Measurements from ENCODE around the gene DLX5. TPM values are rescaled to one million over a fixed set of nuclear protein-coding genes. Genes with fewer than 3 reads are reported as not detected.

DLX5 gene
- total RNA-seq, 1 experiment from 2014 or later = not detected

DNA sequence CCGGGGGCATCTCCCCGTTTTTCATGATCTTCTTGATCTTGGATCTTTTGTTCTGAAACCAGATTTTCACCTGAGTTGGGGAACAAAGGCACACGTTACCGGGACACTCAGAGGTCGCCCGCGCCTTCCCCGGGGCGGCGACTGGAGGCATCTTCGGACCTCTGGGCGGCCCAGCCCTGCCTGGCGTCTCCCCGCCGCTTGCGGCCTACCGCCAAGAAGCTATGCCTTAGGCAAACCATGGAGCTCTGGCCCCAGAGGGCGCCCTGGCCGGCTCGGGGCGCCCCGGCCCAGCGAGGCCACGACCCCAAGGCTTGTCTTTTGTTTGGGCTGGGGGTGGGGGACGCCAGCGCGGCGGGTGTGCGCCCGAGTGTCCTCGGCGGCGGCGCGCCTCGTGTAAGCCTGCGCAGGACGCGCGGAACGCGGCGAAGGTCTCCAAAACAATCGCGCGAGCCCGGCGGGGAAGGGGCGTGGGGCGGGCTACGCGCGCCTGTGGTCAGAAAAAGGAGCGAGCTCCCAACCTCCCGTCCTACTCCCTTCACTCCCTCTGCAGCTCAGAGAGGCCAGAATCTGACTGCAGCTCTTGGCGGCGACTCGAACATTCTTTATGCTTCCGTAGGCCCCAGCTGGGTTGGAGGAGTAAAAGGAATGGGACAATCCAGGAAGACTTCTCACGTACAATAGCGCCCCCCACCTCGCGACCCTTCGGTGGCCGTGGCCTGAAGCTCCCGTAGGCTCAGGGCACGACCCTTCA lies 3.5 kb downstream of the DLX5 start:
- H3K36me3 ChIP-seq (ENCODE audit: control insufficient read depth, insufficient read depth, low read length) = no peaks in the 10 kb centered on the region
- peaks cover 4% of the 10 kb centered on the region; the same call in 1 of the 2 replicates for H3K4me1 ChIP-seq (ENCODE audit: control insufficient read depth, insufficient read depth, low read length)
- no peaks in the 10 kb centered on the region for H3K9me3 ChIP-seq (ENCODE audit: control insufficient read depth, insufficient read depth, low read depth, low read length)
- intact Hi-C loops (cut with micrococcal nuclease; ENCODE audit: unreplicated experiment) = loop anchor here (10.0 kb wide), 1 partner anchor 316 kb away; the partner anchor contains the start of gene SEM1
- no peak overlapping the region for H3K4me3 ChIP-seq (ENCODE audit: low read depth in 2 of 2, low read length in 2 of 2)
- no peak for ATAC-seq
- CTCF ChIA-PET = no interaction called here
- in situ Hi-C loops (cut with HindIII; ENCODE audit: low pct_unique_long_range_greater_than_20kb, low sequenced_read_pairs) = no loop called here
- DNase-seq (ENCODE audit: low read depth, low spot score) = no peak
- H3K27me3 ChIP-seq (ENCODE audit: control insufficient read depth, insufficient read depth, low read length) = peaks cover 4% of the 10 kb centered on the region
- TF ChIP-seq POLR2AphosphoS5 (IDR thresholded peaks at IDR 0.05; ENCODE audit: low read depth, low read length) = no peak
- TF ChIP-seq, protein P1, sequence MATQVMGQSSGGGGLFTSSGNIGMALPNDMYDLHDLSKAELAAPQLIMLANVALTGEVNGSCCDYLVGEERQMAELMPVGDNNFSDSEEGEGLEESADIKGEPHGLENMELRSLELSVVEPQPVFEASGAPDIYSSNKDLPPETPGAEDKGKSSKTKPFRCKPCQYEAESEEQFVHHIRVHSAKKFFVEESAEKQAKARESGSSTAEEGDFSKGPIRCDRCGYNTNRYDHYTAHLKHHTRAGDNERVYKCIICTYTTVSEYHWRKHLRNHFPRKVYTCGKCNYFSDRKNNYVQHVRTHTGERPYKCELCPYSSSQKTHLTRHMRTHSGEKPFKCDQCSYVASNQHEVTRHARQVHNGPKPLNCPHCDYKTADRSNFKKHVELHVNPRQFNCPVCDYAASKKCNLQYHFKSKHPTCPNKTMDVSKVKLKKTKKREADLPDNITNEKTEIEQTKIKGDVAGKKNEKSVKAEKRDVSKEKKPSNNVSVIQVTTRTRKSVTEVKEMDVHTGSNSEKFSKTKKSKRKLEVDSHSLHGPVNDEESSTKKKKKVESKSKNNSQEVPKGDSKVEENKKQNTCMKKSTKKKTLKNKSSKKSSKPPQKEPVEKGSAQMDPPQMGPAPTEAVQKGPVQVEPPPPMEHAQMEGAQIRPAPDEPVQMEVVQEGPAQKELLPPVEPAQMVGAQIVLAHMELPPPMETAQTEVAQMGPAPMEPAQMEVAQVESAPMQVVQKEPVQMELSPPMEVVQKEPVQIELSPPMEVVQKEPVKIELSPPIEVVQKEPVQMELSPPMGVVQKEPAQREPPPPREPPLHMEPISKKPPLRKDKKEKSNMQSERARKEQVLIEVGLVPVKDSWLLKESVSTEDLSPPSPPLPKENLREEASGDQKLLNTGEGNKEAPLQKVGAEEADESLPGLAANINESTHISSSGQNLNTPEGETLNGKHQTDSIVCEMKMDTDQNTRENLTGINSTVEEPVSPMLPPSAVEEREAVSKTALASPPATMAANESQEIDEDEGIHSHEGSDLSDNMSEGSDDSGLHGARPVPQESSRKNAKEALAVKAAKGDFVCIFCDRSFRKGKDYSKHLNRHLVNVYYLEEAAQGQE (IDR thresholded peaks at IDR 0.05; ENCODE audit: insufficient read depth in 1 of 2, low read depth in 2 of 2, low read length in 1 of 2) = no peak
- TF ChIP-seq, protein P2, sequence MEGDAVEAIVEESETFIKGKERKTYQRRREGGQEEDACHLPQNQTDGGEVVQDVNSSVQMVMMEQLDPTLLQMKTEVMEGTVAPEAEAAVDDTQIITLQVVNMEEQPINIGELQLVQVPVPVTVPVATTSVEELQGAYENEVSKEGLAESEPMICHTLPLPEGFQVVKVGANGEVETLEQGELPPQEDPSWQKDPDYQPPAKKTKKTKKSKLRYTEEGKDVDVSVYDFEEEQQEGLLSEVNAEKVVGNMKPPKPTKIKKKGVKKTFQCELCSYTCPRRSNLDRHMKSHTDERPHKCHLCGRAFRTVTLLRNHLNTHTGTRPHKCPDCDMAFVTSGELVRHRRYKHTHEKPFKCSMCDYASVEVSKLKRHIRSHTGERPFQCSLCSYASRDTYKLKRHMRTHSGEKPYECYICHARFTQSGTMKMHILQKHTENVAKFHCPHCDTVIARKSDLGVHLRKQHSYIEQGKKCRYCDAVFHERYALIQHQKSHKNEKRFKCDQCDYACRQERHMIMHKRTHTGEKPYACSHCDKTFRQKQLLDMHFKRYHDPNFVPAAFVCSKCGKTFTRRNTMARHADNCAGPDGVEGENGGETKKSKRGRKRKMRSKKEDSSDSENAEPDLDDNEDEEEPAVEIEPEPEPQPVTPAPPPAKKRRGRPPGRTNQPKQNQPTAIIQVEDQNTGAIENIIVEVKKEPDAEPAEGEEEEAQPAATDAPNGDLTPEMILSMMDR (IDR thresholded peaks at IDR 0.05) = no peak
- TF ChIP-seq SIN3A (IDR thresholded peaks at IDR 0.05; ENCODE audit: borderline replicate concordance, insufficient read depth, low read depth, low read length) = no peak
- no peak overlapping the region for H3K27ac ChIP-seq (ENCODE audit: low read length)
- POLR2A ChIA-PET = no interaction called here
- no TSS peak for BruUV-seq (replicated peaks)

DNA sequence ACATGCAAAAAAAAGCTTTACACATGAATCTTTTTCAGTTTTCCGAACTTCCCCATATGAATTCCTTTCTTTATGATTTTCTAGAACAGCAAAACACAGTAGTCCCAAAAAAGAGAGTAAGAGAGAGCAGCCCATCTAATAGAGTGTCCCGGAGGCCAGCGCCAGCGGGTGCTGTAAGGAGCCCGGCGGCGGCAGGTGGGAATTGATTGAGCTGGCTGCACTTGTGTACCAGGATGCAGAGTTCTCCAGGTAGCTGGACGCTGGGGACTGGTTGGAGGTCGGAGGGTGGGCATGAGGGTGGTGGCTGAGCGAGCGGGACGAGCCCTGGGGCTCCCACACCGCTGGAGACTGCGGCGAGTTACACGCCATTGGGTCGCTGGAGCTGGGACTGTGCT lies 4.0 kb downstream of the DLX5 start:
- no peak for ATAC-seq
- CTCF ChIA-PET = no interaction called here

More for the DNA sequence above, 4.0 kb downstream of the DLX5 start:
- H3K4me1 ChIP-seq (ENCODE audit: control insufficient read depth, insufficient read depth, low read length) = peaks cover 8% of the 10 kb centered on the region; the same call in 1 of the 2 replicates
- TF ChIP-seq, protein P1 (IDR thresholded peaks at IDR 0.05; ENCODE audit: insufficient read depth in 1 of 2, low read depth in 2 of 2, low read length in 1 of 2) = no peak
- TF ChIP-seq POLR2AphosphoS5 (IDR thresholded peaks at IDR 0.05; ENCODE audit: low read depth, low read length) (no peak), TCF7L2 (IDR thresholded peaks at IDR 0.05; ENCODE audit: low read depth, low read length) (no peak), SIN3A (IDR thresholded peaks at IDR 0.05; ENCODE audit: borderline replicate concordance, insufficient read depth, low read depth, low read length) (no peak)
- TF ChIP-seq, protein P2 (IDR thresholded peaks at IDR 0.05) = no peak
- in situ Hi-C loops (cut with HindIII; ENCODE audit: low pct_unique_long_range_greater_than_20kb, low sequenced_read_pairs) (no loop called here), intact Hi-C loops (cut with micrococcal nuclease; ENCODE audit: unreplicated experiment) (loop anchor here (10.0 kb wide), 1 partner anchor 316 kb away; the partner anchor contains the start of gene SEM1)
- BruUV-seq (replicated peaks) = no TSS peak
- no peaks in the 10 kb centered on the region for H3K36me3 ChIP-seq (ENCODE audit: control insufficient read depth, insufficient read depth, low read length)
- POLR2A ChIA-PET = no interaction called here
- H3K9me3 ChIP-seq (ENCODE audit: control insufficient read depth, insufficient read depth, low read depth, low read length) = no peaks in the 10 kb centered on the region
- no peak overlapping the region for H3K27ac ChIP-seq (ENCODE audit: low read length)
- DNase-seq (ENCODE audit: low read depth, low spot score) = no peak
- peaks cover 8% of the 10 kb centered on the region for H3K27me3 ChIP-seq (ENCODE audit: control insufficient read depth, insufficient read depth, low read length)
- H3K4me3 ChIP-seq (ENCODE audit: low read depth in 2 of 2, low read length in 2 of 2) = no peak overlapping the region

Data from Panc1 (cell line).